ENCODE measurements around the gene FLOT2. TPM values are rescaled to one million over a fixed set of nuclear protein-coding genes. Genes with fewer than 3 reads are reported as not detected.

Gene FLOT2, protein sequence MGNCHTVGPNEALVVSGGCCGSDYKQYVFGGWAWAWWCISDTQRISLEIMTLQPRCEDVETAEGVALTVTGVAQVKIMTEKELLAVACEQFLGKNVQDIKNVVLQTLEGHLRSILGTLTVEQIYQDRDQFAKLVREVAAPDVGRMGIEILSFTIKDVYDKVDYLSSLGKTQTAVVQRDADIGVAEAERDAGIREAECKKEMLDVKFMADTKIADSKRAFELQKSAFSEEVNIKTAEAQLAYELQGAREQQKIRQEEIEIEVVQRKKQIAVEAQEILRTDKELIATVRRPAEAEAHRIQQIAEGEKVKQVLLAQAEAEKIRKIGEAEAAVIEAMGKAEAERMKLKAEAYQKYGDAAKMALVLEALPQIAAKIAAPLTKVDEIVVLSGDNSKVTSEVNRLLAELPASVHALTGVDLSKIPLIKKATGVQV
- 92.9 and 102 TPM in 2 replicates for total RNA-seq

DNA sequence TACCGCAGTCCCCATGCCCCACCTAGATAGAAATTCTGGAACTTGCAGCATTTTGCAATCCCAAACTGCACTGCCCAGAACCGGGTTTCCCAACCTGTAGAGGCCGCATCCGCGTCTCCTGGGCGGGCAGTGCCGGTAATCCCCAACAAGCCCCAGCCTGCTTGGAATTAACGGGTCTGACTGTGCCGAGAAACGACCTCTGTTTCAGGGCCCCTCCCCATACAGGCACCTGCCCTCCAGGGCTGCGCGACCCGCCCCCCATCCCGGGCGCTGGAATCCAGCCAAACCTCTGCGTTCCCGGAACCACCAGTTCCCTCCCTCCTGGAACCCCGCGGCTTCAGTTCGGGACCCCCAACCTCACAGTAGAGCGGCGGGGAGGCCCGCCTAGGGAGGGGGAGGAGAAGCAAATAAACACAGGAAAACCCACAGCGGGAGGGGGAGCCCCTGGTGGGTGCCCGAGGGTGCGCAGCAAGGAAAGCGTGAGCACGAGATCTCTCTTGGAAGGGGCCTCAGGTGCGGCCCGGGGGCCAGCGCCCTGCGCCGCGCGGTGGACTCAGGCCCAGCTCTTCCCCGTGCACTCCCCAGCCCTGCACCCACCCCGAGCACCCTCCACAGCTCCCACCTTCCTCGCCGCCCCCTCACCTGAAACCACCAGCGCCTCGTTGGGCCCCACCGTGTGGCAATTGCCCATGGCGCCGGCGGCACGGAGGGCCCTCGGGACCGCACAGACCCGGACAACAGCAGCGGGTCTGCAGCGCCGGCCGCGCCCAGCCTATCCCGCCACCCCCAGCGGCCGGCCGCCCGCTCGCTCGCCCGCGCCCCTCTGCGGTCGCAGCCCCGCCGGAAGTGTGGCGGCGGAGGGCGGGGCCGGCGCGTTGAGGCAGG lies at the start of gene FLOT2:
Gene FLOT2, minus strand, starts transcription at position 850 of the 885 bp plus-strand sequence. Its CDS starts 159 bp downstream, at position 691.

DNA sequence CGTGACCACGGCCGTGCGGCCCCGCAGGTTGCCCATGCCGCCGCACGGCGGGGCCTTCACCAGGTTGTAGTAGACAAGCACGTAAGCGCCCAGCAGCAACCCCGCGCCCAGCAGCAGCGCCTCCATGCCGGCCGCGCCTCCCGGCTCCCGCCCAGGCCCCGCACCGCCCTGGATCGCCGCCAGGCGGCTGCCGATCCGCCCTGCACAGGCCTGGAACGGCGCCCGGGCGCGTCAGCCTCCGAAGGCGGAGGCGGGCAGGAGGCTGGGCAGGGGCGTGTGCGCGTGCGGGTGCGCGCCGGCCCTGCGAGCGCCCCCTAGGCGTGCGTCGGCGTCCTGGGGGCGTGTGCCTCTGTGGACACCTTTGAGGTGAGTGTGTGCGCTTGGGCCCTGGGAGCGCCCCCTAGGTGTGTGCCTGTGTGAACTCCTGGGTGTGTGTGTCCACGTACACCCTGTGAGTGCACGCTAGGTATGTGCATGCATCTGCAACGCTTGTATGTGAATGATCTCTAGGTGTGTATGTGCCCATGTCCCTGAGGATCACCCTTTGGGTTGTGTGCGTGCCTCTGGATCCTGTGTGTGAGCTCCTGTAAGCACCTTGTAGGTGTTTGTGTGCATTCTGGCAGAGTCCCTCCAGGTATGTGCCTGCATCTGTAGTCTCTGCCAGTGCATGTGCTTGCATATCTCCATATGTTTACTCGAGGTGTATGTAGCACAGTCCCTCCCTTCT lies 5.4 kb upstream of the FLOT2 start, which contains the start of gene DHRS13:
Gene DHRS13, minus strand, starts transcription at position 261 of the 727 bp plus-strand sequence. Its CDS starts 135 bp downstream, at position 126.

DNA sequence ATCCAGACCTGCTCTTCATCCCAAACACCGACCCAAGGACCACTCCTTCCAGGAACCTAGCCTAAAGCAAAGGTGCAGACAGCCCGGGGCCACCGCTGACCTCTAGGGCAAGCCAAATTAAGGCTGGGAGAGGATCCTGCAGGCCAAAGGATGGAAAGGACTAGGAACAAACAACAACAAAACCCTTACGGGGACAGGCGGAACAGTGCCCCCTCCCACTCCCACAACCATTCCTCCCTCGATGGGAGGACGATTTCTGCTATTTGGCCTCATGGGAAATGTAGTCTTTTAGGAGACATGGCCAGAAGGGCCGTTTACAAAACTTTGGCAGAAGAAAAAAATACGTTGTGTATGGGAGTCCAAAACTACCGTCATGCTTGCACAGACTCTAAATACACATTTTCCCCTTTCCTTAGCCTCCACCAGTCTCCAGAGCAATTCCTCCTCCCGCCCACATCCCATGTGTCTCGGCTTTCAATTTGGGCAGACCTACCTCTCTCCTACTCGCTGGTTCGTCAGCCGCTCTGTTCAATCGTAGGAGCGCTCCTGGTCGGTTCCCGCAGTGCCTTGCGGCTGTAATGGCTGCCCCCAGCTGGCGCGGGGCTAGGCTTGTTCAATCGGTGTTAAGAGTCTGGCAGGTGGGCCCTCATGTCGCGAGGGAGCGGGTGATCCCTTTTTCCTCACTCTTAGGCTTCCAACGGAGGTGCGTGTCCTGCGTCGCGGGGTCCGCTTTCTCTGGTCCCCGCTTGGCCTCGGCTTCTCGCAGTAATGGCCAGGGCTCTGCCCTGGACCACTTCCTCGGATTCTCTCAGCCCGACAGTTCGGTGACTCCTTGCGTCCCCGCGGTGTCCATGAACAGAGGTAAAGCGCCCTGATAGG lies 42.8 kb downstream of the FLOT2 start, which contains the start of gene ERAL1:
Gene ERAL1, plus strand, starts transcription at position 560 of the 879 bp plus-strand sequence. Its CDS starts 19 bp downstream, at position 579.

DNA sequence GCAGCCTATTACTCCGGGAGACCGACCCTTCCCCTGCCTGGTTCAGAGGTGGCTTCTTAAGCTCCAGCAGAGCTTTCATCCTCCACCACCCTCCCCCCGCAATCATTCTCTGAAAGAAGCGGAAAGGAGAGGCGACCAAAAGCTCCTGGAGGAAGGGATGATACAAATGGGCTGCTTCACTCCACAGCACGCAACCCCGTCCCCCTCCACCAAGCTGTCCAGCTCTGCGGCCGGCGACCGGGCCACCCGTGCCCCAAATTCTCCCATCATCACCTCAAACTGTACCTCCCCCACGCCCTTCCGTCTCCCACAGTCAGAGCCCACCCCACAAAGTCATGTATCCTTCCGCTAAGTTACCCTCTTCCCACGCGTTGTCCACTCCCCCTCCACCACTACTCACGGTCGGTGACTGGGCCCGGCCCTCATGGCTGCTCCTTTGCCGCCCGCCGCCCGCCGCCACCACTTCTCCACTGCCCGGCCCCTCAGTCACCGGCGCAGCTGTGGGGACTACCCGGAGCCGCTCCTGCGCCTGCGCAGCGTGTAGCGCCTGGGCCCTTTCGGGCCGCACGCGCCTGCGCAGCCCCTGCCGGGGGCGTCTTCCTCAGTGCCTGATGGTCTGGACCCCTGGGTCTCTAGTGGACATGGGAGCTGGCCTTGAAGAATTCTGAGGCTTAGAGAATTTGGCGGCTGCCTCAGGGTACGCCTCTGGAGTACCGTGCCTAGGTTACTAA lies 55.1 kb downstream of the FLOT2 start, which contains the start of gene FAM222B:
Gene FAM222B, minus strand, starts transcription at position 509 of the 731 bp plus-strand sequence. CDS start 76,123 bp downstream, outside the sequence.

Small RNA genes within 50 kb of the gene (small RNA-seq; reads per million reads assigned to genes)
- gene RF00019 = not detected

Other genes with a start within 250 kb of the FLOT2 start
- 38.6 and 39.8 TPM in 2 replicates for gene SDF2, start 235.8 kb downstream of the FLOT2 start, total RNA-seq
- 56.6 and 60.1 TPM in 2 replicates for gene SUPT6H, start 235.5 kb downstream of the FLOT2 start, total RNA-seq
- gene PROCA1, start 185.8 kb downstream of the FLOT2 start, total RNA-seq = 0.86 and 1.3 TPM in 2 replicates
- 25.3 and 42.1 TPM in 2 replicates for gene RAB34, start 179.9 kb downstream of the FLOT2 start, total RNA-seq
- 509 and 527 TPM in 2 replicates for gene RPL23A, start 177.7 kb downstream of the FLOT2 start, total RNA-seq
- gene TLCD1, start 171.5 kb downstream of the FLOT2 start, total RNA-seq = 1.8 and 2.3 TPM in 2 replicates
- gene NEK8, start 168.9 kb downstream of the FLOT2 start, total RNA-seq = 1.5 and 2.0 TPM in 2 replicates
- 49.8 and 64.0 TPM in 2 replicates for gene TRAF4, start 153.7 kb downstream of the FLOT2 start, total RNA-seq
- gene FAM222B, start 54.9 kb downstream of the FLOT2 start, total RNA-seq = 17.3 and 17.7 TPM in 2 replicates
- 45.0 and 47.4 TPM in 2 replicates for gene ERAL1, start 42.7 kb downstream of the FLOT2 start, total RNA-seq
- gene DHRS13, start 5.3 kb upstream of the FLOT2 start, total RNA-seq = 4.8 and 5.9 TPM in 2 replicates
- gene PHF12, start 53.8 kb upstream of the FLOT2 start, total RNA-seq = 27.4 and 34.3 TPM in 2 replicates
- not detected in 2 replicates for gene SEZ6, start 108.3 kb upstream of the FLOT2 start, total RNA-seq
- 2.8 and 3.3 TPM in 2 replicates for gene PIPOX, start 145.4 kb upstream of the FLOT2 start, total RNA-seq